Smooth muscle cell of trachea (primary cell): Measurements from ENCODE around the gene FAM111A. TPM values are rescaled to one million over a fixed set of nuclear protein-coding genes. Genes with fewer than 3 reads are reported as not detected.

Experiments
- total RNA-seq: library from RNA; depleted of rRNA; stranded (reverse); fragments of >200 nt; gene quantifications from 2 replicates; pipeline ENCODE4 v1.2.1, GENCODE V29; 2014

FAM111A gene
- total RNA-seq = 36.1 and 62.7 TPM in 2 replicates

GRCh38 chr11:59142530-59143507, at the start of gene FAM111A:
Gene FAM111A (plus strand): TSS chr11:59142856. CDS start chr11:59148873, 6,017 bp downstream.

GRCh38 chr11:59106363-59107336, 36.0 kb upstream of the FAM111A start, which contains the start of gene FAM111B:
Gene FAM111B (plus strand): TSS chr11:59107237. CDS start chr11:59109626, 2,389 bp downstream.

GRCh38 chr11:59171508-59172322, 29.1 kb downstream of the FAM111A start, which contains the start of gene DTX4:
Gene DTX4 (plus strand): TSS chr11:59172132. CDS start chr11:59172596, 464 bp downstream.

Other genes starting within 250 kb of the FAM111A start
- 0.33 and 1.2 TPM in 2 replicates for gene GLYATL1, start 203.4 kb upstream of the FAM111A start, total RNA-seq
- gene GLYATL1B, start 56.5 kb upstream of the FAM111A start, total RNA-seq = not detected in 2 replicates
- 0.17 and 8.7 TPM in 2 replicates for gene FAM111B, start 35.6 kb upstream of the FAM111A start, total RNA-seq
- 4.4 and 9.3 TPM in 2 replicates for gene DTX4, start 29.3 kb downstream of the FAM111A start, total RNA-seq
- gene MPEG1, start 70.1 kb downstream of the FAM111A start, total RNA-seq = not detected in 2 replicates
- not detected in 2 replicates for gene OR5AN1, start 216.0 kb downstream of the FAM111A start, total RNA-seq